GM12865 (cell line): ENCODE measurements around the gene UST.
"Not testable (repeated sequence)": the region's sequence is repeated elsewhere in the genome, so short reads cannot be mapped to it uniquely, and the experiment has no call there.

Experiments used
- DNase-seq: peaks from one replicate; pipeline ENCODE4 v3.0.0; 2010; ENCODE audit warnings: low read depth
- H3K4me3 ChIP-seq: 2 replicates; pipeline ENCODE4 v1.5.1; 2011; ENCODE audit warnings: mild to moderate bottlenecking, low read depth, low read length, control low read depth
- TF ChIP-seq, protein P1 (sequence below): IDR thresholded peaks from 2 replicates; pipeline ENCODE4 v1.5.1; 2011; ENCODE audit warnings: low read length, control low read depth, low read depth, inconsistent platforms; ENCODE audit not compliant: insufficient read depth; ENCODE audit errors: missing control alignments

The UST gene

DNA sequence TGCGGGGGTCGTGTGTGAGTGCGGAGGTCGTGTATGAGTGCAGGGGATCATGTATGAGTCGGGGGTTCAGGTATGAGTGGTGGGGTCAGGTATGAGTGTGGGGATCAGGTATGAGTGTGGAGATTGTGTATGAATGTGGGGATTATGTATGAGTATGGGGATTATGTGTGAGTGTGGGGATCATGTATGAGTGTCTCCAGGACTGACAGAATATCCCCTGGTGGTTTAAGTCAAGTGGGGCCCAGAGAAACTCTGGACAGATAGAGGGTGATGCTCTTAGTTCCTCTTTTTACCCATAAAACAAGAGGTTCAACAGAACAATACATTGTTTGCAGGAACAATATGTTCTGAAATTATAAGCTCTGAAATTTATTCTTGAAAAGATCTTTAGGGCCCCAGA is 131.9 kb downstream of the UST start:
- no peak for DNase-seq
- H3K4me3 ChIP-seq, result no peak overlapping the region
- TF ChIP-seq, protein P1, sequence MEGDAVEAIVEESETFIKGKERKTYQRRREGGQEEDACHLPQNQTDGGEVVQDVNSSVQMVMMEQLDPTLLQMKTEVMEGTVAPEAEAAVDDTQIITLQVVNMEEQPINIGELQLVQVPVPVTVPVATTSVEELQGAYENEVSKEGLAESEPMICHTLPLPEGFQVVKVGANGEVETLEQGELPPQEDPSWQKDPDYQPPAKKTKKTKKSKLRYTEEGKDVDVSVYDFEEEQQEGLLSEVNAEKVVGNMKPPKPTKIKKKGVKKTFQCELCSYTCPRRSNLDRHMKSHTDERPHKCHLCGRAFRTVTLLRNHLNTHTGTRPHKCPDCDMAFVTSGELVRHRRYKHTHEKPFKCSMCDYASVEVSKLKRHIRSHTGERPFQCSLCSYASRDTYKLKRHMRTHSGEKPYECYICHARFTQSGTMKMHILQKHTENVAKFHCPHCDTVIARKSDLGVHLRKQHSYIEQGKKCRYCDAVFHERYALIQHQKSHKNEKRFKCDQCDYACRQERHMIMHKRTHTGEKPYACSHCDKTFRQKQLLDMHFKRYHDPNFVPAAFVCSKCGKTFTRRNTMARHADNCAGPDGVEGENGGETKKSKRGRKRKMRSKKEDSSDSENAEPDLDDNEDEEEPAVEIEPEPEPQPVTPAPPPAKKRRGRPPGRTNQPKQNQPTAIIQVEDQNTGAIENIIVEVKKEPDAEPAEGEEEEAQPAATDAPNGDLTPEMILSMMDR, result no peak

DNA sequence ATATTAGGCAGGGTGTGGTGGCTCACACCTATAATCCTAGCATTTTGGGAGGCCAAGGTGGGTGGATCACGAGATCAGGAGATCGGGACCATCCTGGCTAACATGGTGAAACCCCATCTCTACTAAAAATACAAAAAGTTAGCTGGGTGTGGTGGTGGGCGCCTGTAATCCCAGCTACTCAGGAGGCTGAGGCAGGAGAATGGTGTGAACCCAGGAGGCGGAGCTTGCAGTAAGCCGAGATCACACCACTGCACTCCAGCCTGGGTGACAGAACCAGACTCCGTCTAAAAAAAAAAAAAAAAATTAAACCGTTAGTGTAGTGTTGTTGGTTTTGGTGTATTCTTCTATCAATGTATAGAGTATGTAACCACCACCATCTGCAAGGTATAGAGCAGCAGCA is 133.9 kb downstream of the UST start:
- not testable (repeated sequence) for DNase-seq, H3K4me3 ChIP-seq

DNA sequence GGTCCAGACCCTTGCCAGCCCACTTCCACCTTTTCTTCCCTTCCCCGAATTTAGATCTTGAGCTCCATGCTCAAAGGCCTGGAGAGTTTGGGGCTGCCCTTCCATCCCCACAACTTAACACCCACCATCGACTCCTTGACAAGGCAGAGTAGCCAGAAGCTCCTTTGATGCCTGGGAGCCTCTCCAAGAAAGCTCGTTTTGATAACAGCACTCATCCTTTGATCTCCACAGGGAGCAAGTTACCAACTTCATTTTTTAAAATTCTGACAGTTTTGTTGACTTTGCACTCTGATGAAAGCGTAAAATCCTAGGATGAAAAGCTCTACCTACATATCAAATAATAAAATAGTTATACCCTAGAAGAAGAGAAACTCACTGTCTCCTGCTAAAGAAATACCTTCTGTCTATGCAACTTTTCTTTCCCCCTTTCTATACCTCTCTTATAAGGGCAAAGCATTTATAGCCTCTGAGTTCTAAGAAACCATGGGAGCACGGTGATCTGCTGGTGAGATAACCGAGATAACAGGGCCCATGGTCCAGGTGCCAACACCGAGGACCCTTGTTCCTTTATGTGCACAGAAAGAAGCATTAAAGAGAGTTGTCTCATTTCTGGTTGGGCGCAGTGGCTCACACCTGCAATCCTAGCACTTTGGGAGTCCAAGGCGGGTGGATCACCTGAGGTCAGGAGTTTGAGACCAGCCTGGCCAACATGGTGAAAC is 134.9 kb downstream of the UST start:
- no peak overlapping the region for H3K4me3 ChIP-seq
- TF ChIP-seq, protein P1, result no peak
- DNase-seq, result no peak

DNA sequence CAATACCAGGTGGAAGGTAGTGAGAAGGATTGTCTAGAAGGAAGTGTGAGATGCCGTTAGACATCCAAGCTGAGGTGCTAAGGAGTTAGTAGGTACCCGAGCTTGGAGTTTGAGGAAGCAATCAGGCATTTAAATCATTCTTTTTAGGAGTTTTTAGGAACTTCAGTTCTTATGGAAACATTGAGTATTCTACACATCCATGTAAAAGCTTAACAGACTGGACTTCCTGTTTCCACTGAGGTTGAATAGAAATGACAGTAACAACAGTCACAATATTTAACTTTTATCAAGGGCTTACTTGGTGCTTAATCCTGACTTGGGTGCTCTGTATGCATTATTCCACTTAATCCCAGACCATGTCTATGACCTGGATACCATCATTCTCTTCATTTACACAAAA is 136.4 kb downstream of the UST start:
- no peak for DNase-seq
- TF ChIP-seq, protein P1, result no peak
- no peak overlapping the region for H3K4me3 ChIP-seq

DNA sequence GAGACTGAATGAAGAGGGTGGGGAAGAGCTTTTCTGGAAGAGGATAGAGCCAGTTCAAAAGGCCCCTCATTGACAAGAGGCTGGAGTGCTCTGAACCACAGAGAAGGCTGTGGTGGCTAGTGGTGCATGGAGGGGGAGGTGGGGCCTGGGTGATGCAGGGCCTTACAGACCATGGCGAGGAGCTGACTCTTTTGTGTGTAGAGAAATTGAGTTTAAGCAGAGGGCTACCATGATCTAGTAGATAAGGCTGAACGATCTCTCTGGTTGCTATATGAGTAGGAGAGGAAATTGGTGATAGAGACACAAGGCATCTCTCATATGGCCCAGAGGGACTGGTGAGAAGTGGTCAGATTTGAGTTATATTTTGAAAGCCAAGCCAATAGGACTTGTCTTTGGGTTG is 137.6 kb downstream of the UST start:
- H3K4me3 ChIP-seq, result no peak overlapping the region
- peak; percentile 13 for DNase-seq
- TF ChIP-seq, protein P1, result no peak

DNA sequence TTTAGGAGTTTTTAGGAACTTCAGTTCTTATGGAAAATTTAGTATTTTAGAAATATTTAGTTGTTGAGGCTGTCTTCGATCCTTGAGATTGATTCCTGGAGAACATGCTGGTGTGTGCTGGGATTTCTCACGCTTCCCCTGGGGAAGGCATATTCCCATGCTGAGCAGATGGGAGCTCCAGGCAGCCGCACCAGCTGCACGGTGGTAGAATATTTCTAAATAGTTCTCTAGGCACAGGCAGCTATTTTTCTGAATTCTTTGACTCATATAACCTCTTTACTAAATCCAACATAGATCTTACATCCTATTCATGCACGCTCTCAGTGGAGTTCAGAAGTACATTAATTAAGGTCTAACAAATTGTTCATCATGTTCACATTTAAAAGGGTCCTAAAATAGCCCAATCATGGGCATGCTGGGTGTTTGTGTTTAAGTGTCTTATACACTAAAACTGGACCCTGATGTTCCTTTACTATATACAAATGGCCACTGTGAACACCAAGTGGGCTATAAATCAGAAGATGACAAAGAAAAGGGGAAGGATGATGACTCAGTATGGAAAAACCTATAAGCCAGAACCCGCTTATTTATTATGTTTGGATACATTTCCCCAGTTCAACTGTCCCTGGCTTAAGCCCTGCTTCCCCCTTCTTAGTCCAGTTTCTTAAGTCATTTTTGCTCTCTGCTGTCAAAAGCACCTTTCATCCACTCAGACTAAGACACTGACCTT is 138.5 kb downstream of the UST start:
- TF ChIP-seq, protein P1, result no peak
- DNase-seq, result no peak

DNA sequence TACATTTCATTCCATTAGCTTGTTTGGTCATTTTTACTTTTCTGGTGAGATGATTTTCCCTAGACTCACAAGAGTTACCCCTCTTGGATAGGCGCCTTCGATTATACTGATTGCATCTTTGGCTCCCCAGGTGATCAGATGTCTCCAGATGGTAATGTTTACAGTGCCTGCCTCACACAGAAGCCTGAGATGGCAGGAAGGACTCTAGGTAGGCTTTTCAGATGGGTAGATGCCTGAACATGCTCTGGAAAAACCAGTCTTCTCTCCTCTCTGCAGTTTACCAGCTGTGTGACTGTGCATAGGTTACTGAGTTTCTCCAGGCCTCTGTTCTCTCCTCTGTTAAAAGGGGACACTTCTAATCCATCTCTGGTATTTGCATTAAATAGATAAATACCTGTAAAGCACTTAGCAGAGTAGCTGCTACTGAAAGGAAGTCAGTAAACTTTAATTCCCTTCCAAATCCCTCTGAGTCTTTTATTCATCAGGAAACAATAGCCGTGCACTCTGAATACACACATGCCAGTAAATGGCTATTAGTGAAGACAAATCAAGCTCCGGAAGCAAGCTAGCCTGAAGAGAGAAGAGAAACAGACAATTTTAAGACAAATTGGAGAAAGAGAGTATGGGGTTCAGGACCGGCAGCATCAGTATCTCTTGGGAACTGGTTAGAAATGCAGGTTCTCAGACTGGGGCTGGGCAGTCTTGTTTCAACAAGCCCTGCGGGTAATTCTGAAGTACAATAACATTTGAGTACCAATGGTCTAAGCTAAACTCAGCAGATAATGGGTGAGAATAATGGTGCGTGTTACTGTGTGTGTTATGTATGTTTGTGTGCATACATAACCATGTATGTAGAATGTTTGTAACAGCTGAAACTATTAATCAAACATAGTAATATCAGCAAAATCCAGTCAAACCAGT is 139.4 kb downstream of the UST start:
- no peak overlapping the region for H3K4me3 ChIP-seq
- no peak for DNase-seq

More for the DNA sequence above, 138.5 kb downstream of the UST start:
- H3K4me3 ChIP-seq, result no peak overlapping the region

More for the DNA sequence above, 139.4 kb downstream of the UST start:
- TF ChIP-seq, protein P1, result no peak
